HepG2 (cell line): ENCODE measurements around the gene BAIAP2L1. TPM values are rescaled to one million over a fixed set of nuclear protein-coding genes. Genes with fewer than 3 reads are reported as not detected.

Experiments
- CREM ChIP-seq, 2 experiments: sonication (generic) in 1 of 2; formaldehyde crosslinking in 1 of 2; IDR thresholded peaks; 2 replicates each; pipeline versions ENCODE4 v1.4.0 to v1.6.1; 2016 to 2020; ENCODE audit warnings: antibody characterized with exemption in 1 of 2, mild to moderate bottlenecking in 1 of 2, missing genetic modification reagents in 1 of 2
- ELF1 ChIP-seq: sonication (generic); formaldehyde crosslinking; IDR thresholded peaks from 2 replicates; pipeline ENCODE4 v1.4.0; 2020; ENCODE audit warnings: missing genetic modification reagents
- IKZF1 ChIP-seq: fragments of 450-650 bp; IDR thresholded peaks from 2 replicates; pipeline ENCODE4 v1.7.1; 2016
- NCOR1 ChIP-seq: fragments of 200-600 bp; sonication (generic); IDR thresholded peaks from 2 replicates; pipeline ENCODE4 v1.7.0; 2017; ENCODE audit warnings: antibody characterized with exemption, low read length, borderline replicate concordance
- PCBP2 ChIP-seq: fragments of 200-400 bp; formaldehyde crosslinking; optimal IDR thresholded peaks from 2 replicates; pipeline ENCODE3; 2018; ENCODE audit warnings: low read length, low read depth; ENCODE audit not compliant: poor library complexity, severe bottlenecking
- SIX1 ChIP-seq: sonication (generic); formaldehyde crosslinking; IDR thresholded peaks from 2 replicates; pipeline ENCODE4 v1.4.0; 2020; ENCODE audit warnings: missing genetic modification reagents, borderline replicate concordance
- SMARCE1 ChIP-seq: fragments of 450-650 bp; IDR thresholded peaks from 2 replicates; pipeline ENCODE4 v1.6.1; 2017; ENCODE audit warnings: borderline replicate concordance
- TEAD3 ChIP-seq: optimal IDR thresholded peaks from 2 replicates; pipeline ENCODE3; 2016; ENCODE audit warnings: borderline replicate concordance
- ZFP36L1 ChIP-seq: sonication (generic); formaldehyde crosslinking; IDR thresholded peaks from 2 replicates; pipeline ENCODE4 v1.8.0; 2022; ENCODE audit warnings: mild to moderate bottlenecking, missing genetic modification reagents, moderate library complexity
- ZNF337 ChIP-seq: sonication (generic); formaldehyde crosslinking; IDR thresholded peaks from 2 replicates; pipeline ENCODE4 v1.5.1; 2020; ENCODE audit warnings: missing genetic modification reagents, low read depth, mild to moderate bottlenecking, borderline replicate concordance
- ZNF362 ChIP-seq: sonication (generic); formaldehyde crosslinking; IDR thresholded peaks from 2 replicates; pipeline ENCODE4 v1.4.0; 2020; ENCODE audit warnings: missing genetic modification reagents, mild to moderate bottlenecking, borderline replicate concordance
- ZSCAN21 ChIP-seq: sonication (generic); formaldehyde crosslinking; IDR thresholded peaks from 2 replicates; pipeline ENCODE4 v1.8.0; 2022; ENCODE audit warnings: mild to moderate bottlenecking, missing genetic modification reagents, moderate library complexity, borderline replicate concordance
- polyA plus RNA-seq, 8 experiments: library from polyadenylated mRNA; depleted of rRNA in 3 of 8; stranded (reverse) in 7 of 8; unstranded in 1 of 8; fragments of >200 nt; fragmentation: Illumina TruSeq in 4 of 8; extraction: Trizol in 4 of 8; gene quantifications; 2 replicates each; pipeline versions ENCODE4 v1.2.1 to v1.2.3, GENCODE V29; 2011 to 2016; ENCODE audit warnings: low read depth in 4 of 8, missing spikeins in 1 of 8, mixed read lengths in 1 of 8; ENCODE audit not compliant: insufficient read depth in 1 of 8
- total RNA-seq, 5 experiments: library from RNA; depleted of rRNA; stranded (reverse); fragments of >200 nt; fragmentation: Illumina TruSeq; extraction: Trizol; gene quantifications; 2 replicates each; pipeline ENCODE4 v1.2.3, GENCODE V29; 2016; ENCODE audit warnings: low read depth in 1 of 5
- TF ChIP-seq, protein P1 (sequence below): sonication (generic); formaldehyde crosslinking; IDR thresholded peaks from 2 replicates; pipeline ENCODE4 v1.8.0; 2022; ENCODE audit warnings: mild to moderate bottlenecking, missing genetic modification reagents, moderate library complexity
- TF ChIP-seq, protein P2 (sequence below), 2 experiments: sonication (generic) in 1 of 2; formaldehyde crosslinking in 1 of 2; IDR thresholded peaks; 2 replicates each; pipeline versions ENCODE4 v1.4.0 to v1.6.1; 2016 to 2020; ENCODE audit warnings: borderline replicate concordance in 1 of 2, low read depth in 1 of 2, mild to moderate bottlenecking in 1 of 2, missing genetic modification reagents in 1 of 2
- TF ChIP-seq, protein P3 (sequence below): IDR thresholded peaks from 2 replicates; pipeline ENCODE4 v1.6.1; 2016; ENCODE audit warnings: low read depth, borderline replicate concordance
- TF ChIP-seq, protein P4 (sequence below): sonication (generic); formaldehyde crosslinking; IDR thresholded peaks from 2 replicates; pipeline ENCODE4 v1.5.1; 2020; ENCODE audit warnings: missing genetic modification reagents, mild to moderate bottlenecking, borderline replicate concordance
- TF ChIP-seq, protein P5 (sequence below): fragments of 450-650 bp; IDR thresholded peaks from 2 replicates; pipeline ENCODE4 v1.6.1; 2017

Gene BAIAP2L1
- total and polyA plus RNA-seq, 2 of the 13 experiments (the other 11 are each of a cell fraction or from before 2014, with no cell fraction given) = 13.0 to 21.5 TPM

- TF ChIP-seq ZFP36L1 (no peak), IKZF1 (no peak), TEAD3 (CRISPR knock-in tag) (peak; percentile 40), SIX1 (no peak), NCOR1 (0 out of 2 replicates have a peak, but pooled peaks have one; percentile 11), SMARCE1 (no peak), ZSCAN21 (CRISPR knock-in tag) (no peak), ZNF362 (CRISPR knock-in tag) (no peak), ELF1 (CRISPR knock-in tag) (peak; percentile 24; the same call in 1 of the 2 replicates), PCBP2 (no peak), CREM (IDR thresholded peaks at IDR 0.05) (no peak), CREM (CRISPR knock-in tag; IDR thresholded peaks at IDR 0.05) (no peak), ZNF337 (no peak)
- TF ChIP-seq, protein P1, sequence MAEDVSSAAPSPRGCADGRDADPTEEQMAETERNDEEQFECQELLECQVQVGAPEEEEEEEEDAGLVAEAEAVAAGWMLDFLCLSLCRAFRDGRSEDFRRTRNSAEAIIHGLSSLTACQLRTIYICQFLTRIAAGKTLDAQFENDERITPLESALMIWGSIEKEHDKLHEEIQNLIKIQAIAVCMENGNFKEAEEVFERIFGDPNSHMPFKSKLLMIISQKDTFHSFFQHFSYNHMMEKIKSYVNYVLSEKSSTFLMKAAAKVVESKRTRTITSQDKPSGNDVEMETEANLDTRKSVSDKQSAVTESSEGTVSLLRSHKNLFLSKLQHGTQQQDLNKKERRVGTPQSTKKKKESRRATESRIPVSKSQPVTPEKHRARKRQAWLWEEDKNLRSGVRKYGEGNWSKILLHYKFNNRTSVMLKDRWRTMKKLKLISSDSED (CRISPR knock-in tag) = no peak
- TF ChIP-seq, protein P2, sequence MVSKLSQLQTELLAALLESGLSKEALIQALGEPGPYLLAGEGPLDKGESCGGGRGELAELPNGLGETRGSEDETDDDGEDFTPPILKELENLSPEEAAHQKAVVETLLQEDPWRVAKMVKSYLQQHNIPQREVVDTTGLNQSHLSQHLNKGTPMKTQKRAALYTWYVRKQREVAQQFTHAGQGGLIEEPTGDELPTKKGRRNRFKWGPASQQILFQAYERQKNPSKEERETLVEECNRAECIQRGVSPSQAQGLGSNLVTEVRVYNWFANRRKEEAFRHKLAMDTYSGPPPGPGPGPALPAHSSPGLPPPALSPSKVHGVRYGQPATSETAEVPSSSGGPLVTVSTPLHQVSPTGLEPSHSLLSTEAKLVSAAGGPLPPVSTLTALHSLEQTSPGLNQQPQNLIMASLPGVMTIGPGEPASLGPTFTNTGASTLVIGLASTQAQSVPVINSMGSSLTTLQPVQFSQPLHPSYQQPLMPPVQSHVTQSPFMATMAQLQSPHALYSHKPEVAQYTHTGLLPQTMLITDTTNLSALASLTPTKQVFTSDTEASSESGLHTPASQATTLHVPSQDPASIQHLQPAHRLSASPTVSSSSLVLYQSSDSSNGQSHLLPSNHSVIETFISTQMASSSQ (IDR thresholded peaks at IDR 0.05; ENCODE audit: low read depth) = no peak
- TF ChIP-seq, protein P2 (CRISPR knock-in tag; IDR thresholded peaks at IDR 0.05; ENCODE audit: borderline replicate concordance) = no peak
- TF ChIP-seq, protein P3, sequence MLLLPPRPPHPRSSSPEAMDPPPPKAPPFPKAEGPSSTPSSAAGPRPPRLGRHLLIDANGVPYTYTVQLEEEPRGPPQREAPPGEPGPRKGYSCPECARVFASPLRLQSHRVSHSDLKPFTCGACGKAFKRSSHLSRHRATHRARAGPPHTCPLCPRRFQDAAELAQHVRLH (CRISPR knock-in tag) = no peak
- TF ChIP-seq, protein P4, sequence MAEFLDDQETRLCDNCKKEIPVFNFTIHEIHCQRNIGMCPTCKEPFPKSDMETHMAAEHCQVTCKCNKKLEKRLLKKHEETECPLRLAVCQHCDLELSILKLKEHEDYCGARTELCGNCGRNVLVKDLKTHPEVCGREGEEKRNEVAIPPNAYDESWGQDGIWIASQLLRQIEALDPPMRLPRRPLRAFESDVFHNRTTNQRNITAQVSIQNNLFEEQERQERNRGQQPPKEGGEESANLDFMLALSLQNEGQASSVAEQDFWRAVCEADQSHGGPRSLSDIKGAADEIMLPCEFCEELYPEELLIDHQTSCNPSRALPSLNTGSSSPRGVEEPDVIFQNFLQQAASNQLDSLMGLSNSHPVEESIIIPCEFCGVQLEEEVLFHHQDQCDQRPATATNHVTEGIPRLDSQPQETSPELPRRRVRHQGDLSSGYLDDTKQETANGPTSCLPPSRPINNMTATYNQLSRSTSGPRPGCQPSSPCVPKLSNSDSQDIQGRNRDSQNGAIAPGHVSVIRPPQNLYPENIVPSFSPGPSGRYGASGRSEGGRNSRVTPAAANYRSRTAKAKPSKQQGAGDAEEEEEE (CRISPR knock-in tag) = no peak
- TF ChIP-seq, protein P5, sequence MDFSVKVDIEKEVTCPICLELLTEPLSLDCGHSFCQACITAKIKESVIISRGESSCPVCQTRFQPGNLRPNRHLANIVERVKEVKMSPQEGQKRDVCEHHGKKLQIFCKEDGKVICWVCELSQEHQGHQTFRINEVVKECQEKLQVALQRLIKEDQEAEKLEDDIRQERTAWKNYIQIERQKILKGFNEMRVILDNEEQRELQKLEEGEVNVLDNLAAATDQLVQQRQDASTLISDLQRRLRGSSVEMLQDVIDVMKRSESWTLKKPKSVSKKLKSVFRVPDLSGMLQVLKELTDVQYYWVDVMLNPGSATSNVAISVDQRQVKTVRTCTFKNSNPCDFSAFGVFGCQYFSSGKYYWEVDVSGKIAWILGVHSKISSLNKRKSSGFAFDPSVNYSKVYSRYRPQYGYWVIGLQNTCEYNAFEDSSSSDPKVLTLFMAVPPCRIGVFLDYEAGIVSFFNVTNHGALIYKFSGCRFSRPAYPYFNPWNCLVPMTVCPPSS = no peak
These were observed 119.8 kb downstream of the BAIAP2L1 start, which contains the start of gene BRI3 (continued) for GRCh38 chr7:98280791-98281756.
